Mucosa of stomach (tissue), 1 donor: ENCODE results near the gene FLNB.

Source experiments
- H3K27me3 ChIP-seq: one replicate; pipeline ENCODE4 v1.7.0; 2013; ENCODE audit warnings: mild to moderate bottlenecking, low read length; ENCODE audit not compliant: control insufficient read depth, insufficient read depth
- H3K36me3 ChIP-seq: one replicate; pipeline ENCODE4 v1.7.0; 2013; ENCODE audit warnings: low read length; ENCODE audit not compliant: control insufficient read depth, insufficient read depth
- H3K4me1 ChIP-seq: one replicate; pipeline ENCODE4 v1.7.0; 2013; ENCODE audit warnings: mild to moderate bottlenecking, low read length; ENCODE audit not compliant: control insufficient read depth, insufficient read depth
- H3K4me3 ChIP-seq: one replicate; pipeline ENCODE4 v1.7.0; 2013; ENCODE audit warnings: low read length
- H3K9ac ChIP-seq: one replicate; pipeline ENCODE4 v1.7.0; 2013; ENCODE audit warnings: mild to moderate bottlenecking, low read length, moderate library complexity
- H3K9me3 ChIP-seq: one replicate; pipeline ENCODE4 v1.7.0; 2013; ENCODE audit warnings: mild to moderate bottlenecking, low read length, moderate library complexity; ENCODE audit not compliant: control insufficient read depth
- donor health status: Pancreatic carcinoma.

Gene FLNB, protein sequence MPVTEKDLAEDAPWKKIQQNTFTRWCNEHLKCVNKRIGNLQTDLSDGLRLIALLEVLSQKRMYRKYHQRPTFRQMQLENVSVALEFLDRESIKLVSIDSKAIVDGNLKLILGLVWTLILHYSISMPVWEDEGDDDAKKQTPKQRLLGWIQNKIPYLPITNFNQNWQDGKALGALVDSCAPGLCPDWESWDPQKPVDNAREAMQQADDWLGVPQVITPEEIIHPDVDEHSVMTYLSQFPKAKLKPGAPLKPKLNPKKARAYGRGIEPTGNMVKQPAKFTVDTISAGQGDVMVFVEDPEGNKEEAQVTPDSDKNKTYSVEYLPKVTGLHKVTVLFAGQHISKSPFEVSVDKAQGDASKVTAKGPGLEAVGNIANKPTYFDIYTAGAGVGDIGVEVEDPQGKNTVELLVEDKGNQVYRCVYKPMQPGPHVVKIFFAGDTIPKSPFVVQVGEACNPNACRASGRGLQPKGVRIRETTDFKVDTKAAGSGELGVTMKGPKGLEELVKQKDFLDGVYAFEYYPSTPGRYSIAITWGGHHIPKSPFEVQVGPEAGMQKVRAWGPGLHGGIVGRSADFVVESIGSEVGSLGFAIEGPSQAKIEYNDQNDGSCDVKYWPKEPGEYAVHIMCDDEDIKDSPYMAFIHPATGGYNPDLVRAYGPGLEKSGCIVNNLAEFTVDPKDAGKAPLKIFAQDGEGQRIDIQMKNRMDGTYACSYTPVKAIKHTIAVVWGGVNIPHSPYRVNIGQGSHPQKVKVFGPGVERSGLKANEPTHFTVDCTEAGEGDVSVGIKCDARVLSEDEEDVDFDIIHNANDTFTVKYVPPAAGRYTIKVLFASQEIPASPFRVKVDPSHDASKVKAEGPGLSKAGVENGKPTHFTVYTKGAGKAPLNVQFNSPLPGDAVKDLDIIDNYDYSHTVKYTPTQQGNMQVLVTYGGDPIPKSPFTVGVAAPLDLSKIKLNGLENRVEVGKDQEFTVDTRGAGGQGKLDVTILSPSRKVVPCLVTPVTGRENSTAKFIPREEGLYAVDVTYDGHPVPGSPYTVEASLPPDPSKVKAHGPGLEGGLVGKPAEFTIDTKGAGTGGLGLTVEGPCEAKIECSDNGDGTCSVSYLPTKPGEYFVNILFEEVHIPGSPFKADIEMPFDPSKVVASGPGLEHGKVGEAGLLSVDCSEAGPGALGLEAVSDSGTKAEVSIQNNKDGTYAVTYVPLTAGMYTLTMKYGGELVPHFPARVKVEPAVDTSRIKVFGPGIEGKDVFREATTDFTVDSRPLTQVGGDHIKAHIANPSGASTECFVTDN (N-terminal part only)

GRCh38 chr3:58008141-58009025, at the start of gene FLNB:
FLNB (plus strand) TSS chr3:58008422; CDS start chr3:58008565, 143 bp downstream.
- H3K4me1 ChIP-seq = peaks cover 54% of the 10 kb centered on the region
- H3K9me3 ChIP-seq = no peaks in the 10 kb centered on the region
- H3K27me3 ChIP-seq = no peaks in the 10 kb centered on the region
- no peaks in the 10 kb centered on the region for H3K36me3 ChIP-seq
- peak within 1 kb of the TSS; percentile 93 for H3K9ac ChIP-seq
- peak within 1 kb of the TSS; percentile 100 for H3K4me3 ChIP-seq

- H3K9me3 ChIP-seq = no peaks in the 10 kb centered on the region
- no peak overlapping the region for H3K4me3 ChIP-seq
- H3K36me3 ChIP-seq = no peaks in the 10 kb centered on the region
- H3K27me3 ChIP-seq = no peaks in the 10 kb centered on the region
- H3K4me1 ChIP-seq = peaks cover 50% of the 10 kb centered on the region
- peak overlapping the region; percentile 10 for H3K9ac ChIP-seq
These were observed 49.4 kb upstream of the FLNB start for GRCh38 chr3:57958642-57959422.

GRCh38 chr3:57959423-57960173, 48.6 kb upstream of the FLNB start:
- Histone ChIP-seq H3K27me3 (no peaks in the 10 kb centered on the region), H3K9ac (peak overlapping the region; percentile 62), H3K36me3 (no peaks in the 10 kb centered on the region), H3K4me3 (no peak overlapping the region), H3K9me3 (no peaks in the 10 kb centered on the region), H3K4me1 (peaks cover 51% of the 10 kb centered on the region)

GRCh38 chr3:57960174-57960505, 48.1 kb upstream of the FLNB start:
- H3K27me3 ChIP-seq = no peaks in the 10 kb centered on the region
- peak overlapping the region; percentile 62 for H3K9ac ChIP-seq
- no peaks in the 10 kb centered on the region for H3K36me3 ChIP-seq
- no peaks in the 10 kb centered on the region for H3K9me3 ChIP-seq
- H3K4me3 ChIP-seq = no peak overlapping the region
- peaks cover 51% of the 10 kb centered on the region for H3K4me1 ChIP-seq

DNA sequence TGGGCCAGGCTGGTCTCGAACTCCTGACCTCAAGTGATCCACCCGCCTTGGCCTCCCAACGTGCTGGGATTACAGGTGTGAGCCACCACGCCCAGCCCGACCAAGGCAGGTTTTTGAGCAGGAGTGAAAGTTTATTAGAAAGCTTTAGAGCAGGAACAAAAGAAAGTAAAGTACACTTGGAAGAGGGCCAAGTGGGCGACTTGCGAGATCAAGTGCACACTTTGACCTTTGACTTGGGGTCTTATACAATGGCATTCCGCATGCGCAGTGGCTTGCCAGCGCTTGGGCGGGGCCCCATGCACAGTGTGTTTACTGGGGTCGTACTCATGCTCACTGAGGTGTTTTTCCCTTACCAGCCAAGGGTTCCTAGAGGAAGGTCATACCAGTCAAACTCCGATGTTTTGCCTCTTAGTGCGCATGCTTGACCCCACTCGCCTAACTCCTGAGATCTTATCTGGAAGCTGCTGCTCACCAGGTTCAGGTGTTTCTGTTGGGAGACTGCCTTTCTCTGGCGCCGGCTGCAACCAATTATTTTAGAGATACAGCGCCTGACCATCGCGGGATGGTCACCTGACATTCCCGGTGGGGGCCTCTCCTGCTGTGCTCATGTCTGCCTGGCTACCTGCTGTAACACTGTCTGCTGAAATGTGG, 46.9 kb upstream of the FLNB start:
- H3K4me3 ChIP-seq = no peak overlapping the region
- H3K4me1 ChIP-seq = peaks cover 50% of the 10 kb centered on the region
- no peaks in the 10 kb centered on the region for H3K36me3 ChIP-seq
- no peak overlapping the region for H3K9ac ChIP-seq
- H3K27me3 ChIP-seq = no peaks in the 10 kb centered on the region
- H3K9me3 ChIP-seq = no peaks in the 10 kb centered on the region

GRCh38 chr3:57961828-57962447, 46.3 kb upstream of the FLNB start:
- no peaks in the 10 kb centered on the region for H3K36me3 ChIP-seq
- no peaks in the 10 kb centered on the region for H3K27me3 ChIP-seq
- no peak overlapping the region for H3K9ac ChIP-seq

GRCh38 chr3:57962448-57962834, 45.8 kb upstream of the FLNB start:
- H3K4me1 ChIP-seq = peaks cover 47% of the 10 kb centered on the region
- H3K9ac ChIP-seq = no peak overlapping the region
- H3K27me3 ChIP-seq = no peaks in the 10 kb centered on the region
- no peaks in the 10 kb centered on the region for H3K9me3 ChIP-seq
- no peaks in the 10 kb centered on the region for H3K36me3 ChIP-seq
- no peak overlapping the region for H3K4me3 ChIP-seq

More at GRCh38 chr3:57961828-57962447, 46.3 kb upstream of the FLNB start:
- Histone ChIP-seq H3K9me3 (no peaks in the 10 kb centered on the region), H3K4me1 (peaks cover 45% of the 10 kb centered on the region), H3K4me3 (no peak overlapping the region)

- Histone ChIP-seq H3K9me3 (no peaks in the 10 kb centered on the region), H3K4me3 (no peak overlapping the region), H3K36me3 (no peaks in the 10 kb centered on the region), H3K27me3 (no peaks in the 10 kb centered on the region), H3K4me1 (peaks cover 42% of the 10 kb centered on the region), H3K9ac (no peak overlapping the region)
These were observed 44.3 kb upstream of the FLNB start for GRCh38 chr3:57963811-57964346.

DNA sequence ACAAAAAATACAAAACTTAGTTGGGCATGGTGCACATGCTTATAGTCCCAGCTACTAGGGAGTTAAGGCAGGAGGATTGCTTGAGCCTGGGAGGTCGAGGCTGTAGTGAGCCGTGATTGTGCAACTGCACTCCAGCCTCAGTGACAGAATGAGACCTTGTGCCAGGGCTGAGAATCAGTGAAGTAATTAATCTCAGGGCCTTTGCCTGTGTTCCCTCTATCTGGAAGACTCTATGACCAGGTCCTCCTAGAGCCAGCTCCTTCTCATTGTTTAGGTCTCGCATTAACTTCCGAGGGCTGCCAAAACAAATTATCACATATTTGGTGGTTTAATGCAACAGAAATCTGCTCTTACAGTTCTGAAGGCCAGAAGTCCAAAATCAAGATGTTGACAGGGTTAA, 41.4 kb upstream of the FLNB start:
- H3K27me3 ChIP-seq = no peaks in the 10 kb centered on the region
- H3K9me3 ChIP-seq = no peaks in the 10 kb centered on the region
- no peak overlapping the region for H3K4me3 ChIP-seq
- no peak overlapping the region for H3K9ac ChIP-seq
- no peaks in the 10 kb centered on the region for H3K36me3 ChIP-seq
- peaks cover 38% of the 10 kb centered on the region for H3K4me1 ChIP-seq
